GM19351 (cell line): ENCODE data around the gene WNT2B.
"Not testable (repeated sequence)": the region's sequence is repeated elsewhere in the genome, so short reads cannot be mapped to it uniquely, and the experiment has no call there.

ENCODE experiments used
- ATAC-seq: cut with Tn5 transposase; IDR thresholded peaks from one replicate; pipeline ENCODE4 v1.9.1; 2021; ENCODE audit warnings: mild to moderate bottlenecking, moderate library complexity; ENCODE audit not compliant: unreplicated experiment

WNT2B gene

GRCh38 chr1:112508278-112509004 lies at the start of gene WNT2B:
TSS of gene WNT2B (plus strand) at chr1:112508965. CDS start at chr1:112509263, 298 bp downstream.
- ATAC-seq: peak; percentile 82

- ATAC-seq: no peak
Measured at GRCh38 chr1:112460615-112461014, 48.1 kb upstream of the WNT2B start.

DNA sequence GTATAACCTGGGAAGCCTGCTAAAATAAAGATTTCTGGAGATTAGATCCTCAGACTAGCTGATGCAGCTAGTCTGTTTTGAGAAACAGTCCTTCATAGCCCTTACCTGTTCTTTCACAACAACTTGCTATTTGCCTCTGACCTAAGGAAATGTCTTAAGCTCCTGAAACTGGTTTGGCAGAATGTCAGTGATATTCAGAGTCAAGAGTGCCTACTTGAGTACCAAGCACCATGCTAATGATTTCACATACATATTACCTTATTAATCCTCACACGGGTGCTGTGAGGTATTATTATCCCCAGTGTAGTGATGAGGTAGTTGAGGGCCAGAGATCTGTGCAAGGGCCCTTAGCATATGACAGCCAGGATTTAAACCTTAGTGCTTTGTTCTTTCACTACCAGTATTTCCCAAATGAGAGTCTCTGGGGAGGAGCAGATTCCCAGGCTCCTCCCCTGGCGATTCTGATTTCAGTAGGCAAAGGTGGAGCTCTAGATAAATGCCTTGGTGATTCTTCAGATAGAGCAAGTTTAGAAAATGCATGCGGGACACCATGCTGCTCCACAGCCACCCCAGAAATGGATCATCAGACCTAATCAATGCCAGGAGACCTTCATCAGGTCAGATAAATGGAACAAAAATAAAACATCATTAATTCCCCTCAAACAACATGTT lies 47.4 kb upstream of the WNT2B start:
- no peak for ATAC-seq

GRCh38 chr1:112462953-112463279 lies 45.8 kb upstream of the WNT2B start:
- no peak for ATAC-seq

DNA sequence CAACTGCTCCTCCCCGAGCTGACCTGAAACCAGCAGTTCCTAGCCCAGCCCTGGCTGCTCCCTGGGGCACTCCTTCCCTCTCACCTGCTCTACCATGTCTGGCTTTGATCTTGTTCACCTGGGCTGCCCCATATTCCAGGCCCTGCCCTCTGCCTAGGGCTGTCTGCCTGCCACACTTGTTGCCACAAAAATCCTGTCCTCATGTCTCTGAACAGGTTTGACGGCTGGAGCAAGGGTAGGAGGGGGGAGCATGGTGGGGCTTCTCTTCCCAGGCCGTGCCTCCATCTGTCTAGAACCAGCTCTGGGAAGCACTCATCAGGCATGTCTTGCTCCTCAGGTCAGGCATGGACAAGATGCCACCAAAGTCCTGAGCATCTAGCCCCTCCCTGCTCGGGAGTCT lies 44.3 kb upstream of the WNT2B start:
- ATAC-seq: no peak

DNA sequence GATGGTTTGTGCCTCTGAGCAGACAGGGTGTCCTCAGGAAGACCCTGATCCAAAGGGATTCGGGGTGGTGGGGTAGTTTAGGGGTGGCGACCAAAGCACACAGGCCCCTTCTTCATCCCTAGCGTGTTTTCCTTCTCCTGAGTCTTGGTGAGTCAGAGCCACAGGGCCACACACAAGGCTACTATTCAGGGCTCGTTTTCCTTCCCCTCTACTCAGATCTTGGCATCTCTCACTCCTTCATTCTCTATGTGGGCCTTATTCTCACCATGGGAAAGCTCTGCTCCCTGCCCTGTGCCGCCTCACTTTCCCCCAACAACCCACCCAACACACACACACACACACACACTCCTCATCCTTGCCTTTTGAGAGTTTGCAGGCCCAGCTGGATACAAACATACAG lies 43.6 kb upstream of the WNT2B start:
- ATAC-seq: no peak

- ATAC-seq: peak; percentile 91
Measured at GRCh38 chr1:112466078-112466660, 42.6 kb upstream of the WNT2B start.

DNA sequence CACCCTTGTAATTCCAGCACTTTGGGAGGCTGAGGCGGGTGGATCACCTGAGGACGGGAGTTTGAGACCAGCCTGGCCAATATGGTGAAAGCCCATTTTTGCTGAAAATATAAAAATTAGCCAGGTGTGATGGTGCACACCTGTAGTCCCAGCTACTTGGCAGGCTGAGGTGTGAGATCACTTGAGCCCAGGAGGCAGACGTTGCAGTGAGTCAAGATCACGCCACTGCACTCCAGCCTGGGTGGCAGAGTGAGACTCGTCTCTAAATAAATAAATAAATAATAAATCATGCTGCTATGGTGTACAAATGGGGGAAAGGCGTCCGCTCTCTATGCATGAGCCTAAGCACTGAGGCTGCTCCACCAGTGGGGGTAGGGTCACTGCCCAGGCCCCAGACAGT lies 38.4 kb upstream of the WNT2B start:
- not testable (repeated sequence) for ATAC-seq

DNA sequence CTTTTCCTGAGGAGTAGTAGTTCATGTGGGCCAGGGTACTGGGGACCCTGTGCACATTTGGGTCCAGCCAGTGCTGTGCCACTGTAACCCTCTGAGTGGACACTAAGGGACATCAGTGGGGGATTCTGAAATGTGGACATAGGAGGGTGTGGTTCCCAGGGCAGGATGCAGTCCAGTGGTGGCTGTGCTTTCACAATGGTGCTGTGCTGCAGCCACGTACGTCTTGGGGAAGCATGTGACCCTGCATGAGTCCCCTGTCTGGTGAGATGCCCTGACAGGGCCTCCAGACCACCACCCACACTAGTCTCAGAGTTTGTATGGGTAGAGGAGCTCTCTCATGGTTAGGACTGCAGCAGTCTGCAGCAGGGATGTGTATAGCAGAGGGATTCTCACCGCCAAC lies 37.8 kb upstream of the WNT2B start:
- ATAC-seq: no peak

- no peak for ATAC-seq
Measured at GRCh38 chr1:112472142-112472541, 36.6 kb upstream of the WNT2B start.

DNA sequence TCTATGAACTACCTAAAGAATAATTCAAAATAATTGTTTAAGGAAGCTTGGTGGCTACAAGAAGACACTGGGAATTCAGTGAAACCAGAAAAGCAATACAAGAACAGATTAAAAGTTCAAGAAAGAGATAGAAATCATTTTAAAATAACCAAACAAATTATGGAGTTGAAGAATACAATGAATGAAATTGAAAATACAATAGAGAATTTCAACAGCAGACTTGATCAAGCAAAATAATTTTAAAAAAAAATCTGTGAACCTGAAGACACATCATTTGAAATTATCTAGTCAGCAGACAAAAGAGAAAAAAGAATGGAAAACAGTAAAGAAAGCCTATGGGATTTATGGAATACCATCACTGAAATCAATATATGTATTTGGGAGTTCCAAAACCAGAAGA lies 31.2 kb upstream of the WNT2B start:
- no peak for ATAC-seq

- ATAC-seq: no peak
Measured at GRCh38 chr1:112478314-112478713, 30.5 kb upstream of the WNT2B start.

GRCh38 chr1:112486063-112486462 lies 22.7 kb upstream of the WNT2B start:
- ATAC-seq: not testable (repeated sequence)

DNA sequence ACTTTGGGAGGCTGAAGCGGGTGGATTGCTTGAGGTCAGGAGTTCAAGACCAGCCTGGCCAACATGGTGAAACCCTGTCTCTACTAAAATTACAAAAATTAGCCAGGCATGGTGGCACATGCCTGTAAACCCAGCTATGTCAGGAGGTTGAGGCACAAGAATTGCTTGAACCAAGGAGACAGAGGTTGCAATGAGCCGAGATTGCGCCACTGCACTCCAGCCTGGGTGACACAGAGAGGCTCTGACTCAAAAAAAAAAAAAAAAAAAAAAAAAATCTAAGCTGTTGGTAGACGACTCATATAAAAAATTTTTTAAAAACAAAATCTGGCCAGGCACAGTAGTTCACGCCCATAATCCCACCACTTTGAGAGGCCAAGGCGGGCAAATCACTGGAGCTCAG lies 21.1 kb upstream of the WNT2B start:
- not testable (repeated sequence) for ATAC-seq

DNA sequence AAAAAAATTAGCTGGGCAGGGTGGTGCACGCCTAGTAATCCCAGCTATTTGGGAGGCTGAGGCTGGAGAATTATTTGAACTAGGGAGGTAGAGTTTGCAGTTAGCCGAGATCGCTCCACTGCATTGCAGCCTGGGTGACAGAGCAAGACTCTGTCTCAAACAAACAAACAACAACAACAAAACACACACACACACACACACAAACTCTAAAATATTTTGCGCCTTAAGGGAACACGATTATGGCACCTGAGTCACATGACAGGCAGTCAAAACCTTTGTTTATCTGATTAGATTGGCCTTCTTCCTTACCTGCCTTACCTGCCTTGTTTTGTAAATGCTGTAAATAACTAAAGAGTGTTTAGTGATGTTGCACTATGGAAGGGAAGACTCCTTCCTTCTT lies 20.6 kb upstream of the WNT2B start:
- ATAC-seq: no peak

GRCh38 chr1:112492076-112492475 lies 16.7 kb upstream of the WNT2B start:
- ATAC-seq: no peak

DNA sequence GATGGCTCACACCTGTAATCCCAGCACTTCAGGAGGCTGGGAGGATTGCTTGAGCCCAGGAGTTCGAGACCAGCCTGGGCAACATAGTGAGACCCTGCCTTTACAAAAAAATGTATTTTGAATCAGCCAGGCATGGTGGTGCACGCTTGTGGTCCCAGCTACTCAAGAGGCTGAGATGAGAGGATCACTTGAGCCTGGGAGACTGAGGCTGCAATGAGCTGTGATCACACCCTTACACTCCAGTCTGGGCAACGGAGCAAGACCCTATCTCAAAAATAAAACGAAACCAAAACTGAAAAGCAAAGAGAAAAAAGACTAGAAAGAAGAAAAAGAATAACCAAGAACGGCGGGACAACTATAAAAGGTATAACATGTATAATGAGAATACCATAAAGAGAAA lies 15.4 kb upstream of the WNT2B start:
- no peak for ATAC-seq

GRCh38 chr1:112496290-112496689 lies 12.5 kb upstream of the WNT2B start:
- no peak for ATAC-seq

GRCh38 chr1:112501810-112502641 lies 6.7 kb upstream of the WNT2B start:
- ATAC-seq: peak; percentile 55

- ATAC-seq: no peak
Measured at GRCh38 chr1:112502826-112503225, 5.9 kb upstream of the WNT2B start.

- ATAC-seq: no peak
Measured at GRCh38 chr1:112504001-112504660, 4.6 kb upstream of the WNT2B start.
